A673 (cell line): Measurements from ENCODE around the gene AKAP5. TPM values are rescaled to one million over a fixed set of nuclear protein-coding genes. Genes with fewer than 3 reads are reported as not detected.

ENCODE experiments used
- BruUV-seq: library from RNA; stranded (reverse); fragments of 400-500 nt; replicated peaks from 2 replicates; lab custom pipeline; 2021; lab: Mats Ljungman, UMichigan
- CTCF ChIA-PET: fragments of 300-600 bp; sonication (Branson Sonifier 250); formaldehyde crosslinking; loops from one replicate; lab custom pipeline; 2022; ENCODE audit warnings: antibody characterized with exemption; lab: Charles Lee
- POLR2A ChIA-PET: fragments of 300-600 bp; sonication (Branson Sonifier 250); formaldehyde crosslinking; loops from one replicate; lab custom pipeline; 2022; ENCODE audit warnings: antibody characterized with exemption; ENCODE audit not compliant: low non-redundant PET; lab: Charles Lee
- DNase-seq: peaks from one replicate; pipeline ENCODE4 v3.0.0-alpha.2; 2015; ENCODE audit warnings: low spot score
- H3K27ac ChIP-seq: fragments of 200-600 bp; sonication (generic); 2 replicates; pipeline ENCODE4 v1.5.1; 2016; ENCODE audit warnings: mixed run types, low read depth, mild to moderate bottlenecking, mixed read lengths, antibody characterized with exemption, low read length; ENCODE audit not compliant: poor library complexity, severe bottlenecking
- H3K27me3 ChIP-seq: fragments of 200-600 bp; sonication (generic); replicated peaks from 2 replicates; pipeline ENCODE4 v1.6.1; 2017; ENCODE audit warnings: mixed run types, low read depth, mild to moderate bottlenecking, mixed read lengths, antibody characterized with exemption, low read length; ENCODE audit not compliant: insufficient read depth, poor library complexity
- H3K36me3 ChIP-seq: fragments of 200-600 bp; sonication (generic); 2 replicates; pipeline ENCODE4 v1.6.1; 2016; ENCODE audit warnings: mixed run types, mild to moderate bottlenecking, mixed read lengths, antibody characterized with exemption, low read length; ENCODE audit not compliant: insufficient read depth, poor library complexity, severe bottlenecking
- H3K4me1 ChIP-seq: fragments of 200-600 bp; sonication (generic); 2 replicates; pipeline ENCODE4 v1.6.1; 2017; ENCODE audit warnings: mixed run types, mild to moderate bottlenecking, mixed read lengths, antibody characterized with exemption, low read length; ENCODE audit not compliant: insufficient read depth, poor library complexity, severe bottlenecking
- H3K4me3 ChIP-seq: fragments of 200-600 bp; sonication (generic); 2 replicates; pipeline ENCODE4 v1.5.1; 2016; ENCODE audit warnings: low read depth, mixed run types, mild to moderate bottlenecking, mixed read lengths, low read length; ENCODE audit not compliant: poor library complexity, severe bottlenecking
- H3K9me3 ChIP-seq: fragments of 200-600 bp; sonication (generic); 2 replicates; pipeline ENCODE4 v1.6.1; 2016; ENCODE audit warnings: mixed run types, low read depth, mild to moderate bottlenecking, mixed read lengths, antibody characterized with exemption, low read length; ENCODE audit not compliant: poor library complexity, severe bottlenecking
- EZH2 ChIP-seq: fragments of 200-600 bp; sonication (generic); IDR thresholded peaks from 2 replicates; pipeline ENCODE4 v1.6.1; 2017; ENCODE audit warnings: borderline replicate concordance, low read depth, mild to moderate bottlenecking, mixed read lengths, antibody characterized with exemption, low read length; ENCODE audit not compliant: poor library complexity, severe bottlenecking
- intact Hi-C: fragments of 100-400 bp; cut with micrococcal nuclease; formaldehyde crosslinking; loops from one replicate; pipeline ENCODE4 v1.10.0; 2022; ENCODE audit not compliant: unreplicated experiment
- total RNA-seq: library from RNA; stranded (reverse); gene quantifications from 2 replicates; pipeline ENCODE4 v1.2.3, GENCODE V29; 2021
- TF ChIP-seq, protein P1 (sequence below): fragments of 300-800, 200-600 bp; sonication (generic); conservative IDR thresholded peaks from 2 replicates; pipeline ENCODE4 v1.5.1; 2017; ENCODE audit warnings: low read depth, mild to moderate bottlenecking, antibody characterized with exemption, low read length, moderate library complexity, mixed read lengths

The AKAP5 gene
- total RNA-seq, 1 experiment from 2014 or later: 2.6 TPM

DNA sequence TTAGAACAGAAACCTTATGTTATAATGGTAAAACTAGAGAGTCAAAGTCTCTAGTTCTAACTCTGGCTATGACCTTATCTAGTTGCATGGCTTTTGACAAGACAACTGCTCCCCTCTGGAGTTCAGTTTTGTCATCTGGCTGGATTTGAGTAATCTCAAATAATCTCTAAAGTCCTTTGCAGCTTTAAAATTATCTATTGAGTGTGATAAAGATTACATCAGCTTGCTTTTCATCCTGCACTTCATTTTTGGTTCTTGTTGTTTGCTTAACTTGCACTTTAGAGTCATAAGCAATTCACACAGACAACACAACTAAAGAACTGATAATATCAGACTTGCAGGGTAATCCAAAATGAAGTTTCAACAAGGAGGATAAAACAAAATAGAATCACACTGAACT is 2.3 kb downstream of the AKAP5 start:
- POLR2A ChIA-PET: no interaction called here
- CTCF ChIA-PET: no interaction called here
- DNase-seq: no peak
- Histone ChIP-seq H3K27me3 (no peaks in the 10 kb centered on the region), H3K36me3 (no peaks in the 10 kb centered on the region), H3K4me1 (peaks cover 7% of the 10 kb centered on the region), H3K4me3 (no peak overlapping the region), H3K27ac (no peak overlapping the region), H3K9me3 (no peaks in the 10 kb centered on the region)
- intact Hi-C loops: no loop called here
- BruUV-seq: no TSS peak
- TF ChIP-seq EZH2: no peak
- TF ChIP-seq, protein P1, sequence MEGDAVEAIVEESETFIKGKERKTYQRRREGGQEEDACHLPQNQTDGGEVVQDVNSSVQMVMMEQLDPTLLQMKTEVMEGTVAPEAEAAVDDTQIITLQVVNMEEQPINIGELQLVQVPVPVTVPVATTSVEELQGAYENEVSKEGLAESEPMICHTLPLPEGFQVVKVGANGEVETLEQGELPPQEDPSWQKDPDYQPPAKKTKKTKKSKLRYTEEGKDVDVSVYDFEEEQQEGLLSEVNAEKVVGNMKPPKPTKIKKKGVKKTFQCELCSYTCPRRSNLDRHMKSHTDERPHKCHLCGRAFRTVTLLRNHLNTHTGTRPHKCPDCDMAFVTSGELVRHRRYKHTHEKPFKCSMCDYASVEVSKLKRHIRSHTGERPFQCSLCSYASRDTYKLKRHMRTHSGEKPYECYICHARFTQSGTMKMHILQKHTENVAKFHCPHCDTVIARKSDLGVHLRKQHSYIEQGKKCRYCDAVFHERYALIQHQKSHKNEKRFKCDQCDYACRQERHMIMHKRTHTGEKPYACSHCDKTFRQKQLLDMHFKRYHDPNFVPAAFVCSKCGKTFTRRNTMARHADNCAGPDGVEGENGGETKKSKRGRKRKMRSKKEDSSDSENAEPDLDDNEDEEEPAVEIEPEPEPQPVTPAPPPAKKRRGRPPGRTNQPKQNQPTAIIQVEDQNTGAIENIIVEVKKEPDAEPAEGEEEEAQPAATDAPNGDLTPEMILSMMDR: no peak

DNA sequence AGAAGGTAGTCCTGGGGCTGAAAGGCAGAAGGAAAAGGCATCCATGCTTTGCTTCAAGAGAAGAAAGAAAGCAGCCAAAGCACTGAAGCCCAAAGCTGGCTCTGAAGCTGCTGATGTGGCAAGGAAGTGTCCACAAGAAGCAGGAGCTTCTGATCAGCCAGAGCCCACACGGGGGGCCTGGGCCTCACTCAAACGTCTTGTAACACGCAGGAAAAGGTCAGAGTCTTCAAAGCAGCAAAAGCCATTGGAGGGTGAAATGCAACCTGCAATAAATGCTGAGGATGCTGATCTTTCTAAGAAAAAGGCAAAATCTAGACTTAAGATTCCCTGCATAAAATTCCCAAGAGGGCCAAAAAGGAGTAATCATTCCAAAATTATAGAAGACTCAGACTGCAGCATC is 3.2 kb downstream of the AKAP5 start:
- no TSS peak for BruUV-seq
- no peak for DNase-seq
- TF ChIP-seq, protein P1: no peak
- TF ChIP-seq EZH2: no peak
- ChIA-PET CTCF (no interaction called here), POLR2A (no interaction called here)
- Histone ChIP-seq H3K9me3 (no peaks in the 10 kb centered on the region), H3K4me1 (peaks cover 10% of the 10 kb centered on the region), H3K4me3 (no peak overlapping the region), H3K27me3 (no peaks in the 10 kb centered on the region), H3K27ac (no peak overlapping the region), H3K36me3 (no peaks in the 10 kb centered on the region)
- intact Hi-C loops: no loop called here

DNA sequence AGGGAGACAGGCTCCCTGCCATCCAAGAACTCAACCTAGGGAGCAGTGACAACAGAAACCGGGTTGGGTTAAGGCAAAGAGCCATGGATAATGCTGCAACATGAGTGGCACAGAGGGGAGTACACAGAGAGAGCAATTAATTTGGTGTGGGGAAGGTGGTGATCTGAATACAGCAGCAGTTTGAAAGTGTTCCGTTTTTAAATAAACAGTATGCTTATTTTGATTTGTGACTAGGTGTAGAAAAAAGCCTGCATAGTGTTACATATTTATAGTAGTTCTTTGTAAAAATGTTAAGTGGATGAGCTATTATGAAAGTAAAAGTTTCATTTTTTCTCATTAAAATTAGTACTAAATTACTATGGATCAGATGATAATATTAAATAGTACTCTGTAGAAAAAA is 8.7 kb downstream of the AKAP5 start:
- Histone ChIP-seq H3K9me3 (no peaks in the 10 kb centered on the region), H3K4me3 (no peak overlapping the region), H3K36me3 (no peaks in the 10 kb centered on the region), H3K27ac (no peak overlapping the region), H3K27me3 (no peaks in the 10 kb centered on the region), H3K4me1 (peaks cover 10% of the 10 kb centered on the region)
- ChIA-PET CTCF (no interaction called here), POLR2A (no interaction called here)
- intact Hi-C loops: no loop called here
- TF ChIP-seq EZH2: no peak
- TF ChIP-seq, protein P1: no peak
- no peak for DNase-seq
- BruUV-seq: no TSS peak
